Femur (tissue), 1 donor: ENCODE data around the gene SCGB1A1.
A peak's percentile ranks its signal among the peaks of the same experiment; 100 is the strongest.

Experiments
- DNase-seq: peaks from one replicate; pipeline ENCODE4 v3.0.0-alpha.2; 2017

The SCGB1A1 gene

GRCh38 chr11:62398011-62398994, 20.5 kb upstream of the SCGB1A1 start:
- peak; percentile 54 for DNase-seq

- DNase-seq: no peak
Observed at GRCh38 chr11:62399172-62399877, 19.5 kb upstream of the SCGB1A1 start.

- DNase-seq: peak; percentile 91
Observed at GRCh38 chr11:62399878-62400266, 19.0 kb upstream of the SCGB1A1 start.

- peak; percentile 63 for DNase-seq
Observed at GRCh38 chr11:62400281-62400680, 18.6 kb upstream of the SCGB1A1 start.

- DNase-seq: peak; percentile 95
Observed at GRCh38 chr11:62400760-62401159, 18.1 kb upstream of the SCGB1A1 start.

- peak; percentile 26 for DNase-seq
Observed at GRCh38 chr11:62401356-62401755, 17.5 kb upstream of the SCGB1A1 start.

- DNase-seq: peak; percentile 33
Observed at GRCh38 chr11:62401811-62402210, 17.0 kb upstream of the SCGB1A1 start.

GRCh38 chr11:62402226-62402959, 16.4 kb upstream of the SCGB1A1 start:
- peak; percentile 67 for DNase-seq

- DNase-seq: no peak
Observed at GRCh38 chr11:62402960-62403730, 15.7 kb upstream of the SCGB1A1 start.

- no peak for DNase-seq
Observed at GRCh38 chr11:62404435-62404834, 14.4 kb upstream of the SCGB1A1 start.

- no peak for DNase-seq
Observed at GRCh38 chr11:62404901-62405300, 13.9 kb upstream of the SCGB1A1 start.

GRCh38 chr11:62406034-62406433, 12.8 kb upstream of the SCGB1A1 start:
- DNase-seq: no peak

GRCh38 chr11:62409831-62410230, 9.0 kb upstream of the SCGB1A1 start:
- no peak for DNase-seq

GRCh38 chr11:62410972-62411371, 7.9 kb upstream of the SCGB1A1 start:
- DNase-seq: no peak

- no peak for DNase-seq
Observed at GRCh38 chr11:62411524-62411923, 7.3 kb upstream of the SCGB1A1 start.

GRCh38 chr11:62413060-62413696, 5.7 kb upstream of the SCGB1A1 start:
- no peak for DNase-seq

- no peak for DNase-seq
Observed at GRCh38 chr11:62416596-62416995, 2.2 kb upstream of the SCGB1A1 start.

- DNase-seq: no peak
Observed at GRCh38 chr11:62418136-62418535, 697 bp upstream of the SCGB1A1 start.

GRCh38 chr11:62419314-62419929, 589 bp downstream of the SCGB1A1 start:
- DNase-seq: no peak

- no peak for DNase-seq
Observed at GRCh38 chr11:62419943-62420342, 1.1 kb downstream of the SCGB1A1 start.

- DNase-seq: no peak
Observed at GRCh38 chr11:62420882-62421281, 2.0 kb downstream of the SCGB1A1 start.
